Activated naive CD4-positive, alpha-beta T cell treated with anti-CD3 and anti-CD28 coated beads, Interleukin-2, amount 50 U/mL, for 16 hours (primary cell): ENCODE data around the gene PRRG3.

Source experiments
- DNase-seq: peaks from one replicate; pipeline ENCODE4 v3.0.0-alpha.2; 2020

The PRRG3 gene

DNA sequence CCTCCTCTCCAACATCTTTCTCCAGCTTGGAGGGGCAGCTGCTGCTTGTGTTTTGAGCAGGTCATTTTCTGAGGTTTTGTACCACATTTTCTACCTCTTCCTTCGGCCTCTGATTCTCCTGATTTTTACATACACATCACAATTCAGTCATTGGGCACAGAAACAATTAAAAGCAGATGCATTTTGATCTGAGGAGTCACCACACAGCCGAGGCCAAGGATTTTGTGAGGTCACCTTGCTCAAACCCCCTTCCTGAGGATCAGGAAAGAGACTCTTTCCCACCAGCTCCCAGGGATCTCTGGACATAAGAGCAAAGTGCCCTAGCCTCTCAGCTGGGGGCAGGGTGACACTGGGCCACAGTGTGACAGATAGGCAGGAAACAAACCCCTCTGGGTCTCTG is 15.2 kb downstream of the PRRG3 start:
- DNase-seq = no peak

DNA sequence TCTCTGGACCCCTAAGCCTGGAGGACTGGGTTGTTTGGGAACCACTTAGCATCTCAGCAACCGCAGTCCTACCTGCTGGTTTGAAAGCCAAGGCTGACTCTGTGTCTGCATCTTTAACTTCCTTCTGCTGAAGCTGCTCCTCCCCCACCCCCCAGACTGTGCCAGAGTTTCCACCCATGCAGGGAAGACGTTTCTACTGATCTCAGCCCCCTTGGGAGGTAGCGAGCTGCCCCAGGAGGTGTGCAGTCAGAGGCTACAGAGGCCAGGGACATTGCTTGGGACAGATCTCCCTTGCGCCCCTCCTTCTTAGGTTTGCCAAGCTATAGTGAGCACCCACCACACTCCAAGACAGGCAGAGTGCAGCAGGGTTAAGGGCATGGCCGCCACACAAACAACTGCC is 15.9 kb downstream of the PRRG3 start:
- no peak for DNase-seq

DNA sequence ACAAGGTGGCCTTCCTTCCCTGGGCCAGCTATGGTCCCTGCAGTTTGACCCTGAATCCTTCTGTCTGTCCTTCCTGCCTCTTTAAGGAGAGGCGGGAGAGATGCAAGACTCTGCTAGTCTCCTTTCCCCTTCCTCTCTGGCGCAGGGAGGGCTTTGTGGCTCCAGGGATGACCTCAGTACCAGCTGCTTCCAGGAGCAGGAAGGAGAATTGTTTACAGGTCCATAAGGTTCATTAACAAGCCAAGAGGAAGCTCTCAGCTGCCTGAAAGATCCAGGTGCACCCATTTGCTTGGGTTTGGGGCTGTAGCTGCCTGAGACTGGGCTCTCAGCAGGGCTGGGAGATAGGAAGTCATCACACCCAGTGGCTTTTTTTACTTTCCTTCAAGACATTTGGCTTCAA is 16.5 kb downstream of the PRRG3 start:
- no peak for DNase-seq

DNA sequence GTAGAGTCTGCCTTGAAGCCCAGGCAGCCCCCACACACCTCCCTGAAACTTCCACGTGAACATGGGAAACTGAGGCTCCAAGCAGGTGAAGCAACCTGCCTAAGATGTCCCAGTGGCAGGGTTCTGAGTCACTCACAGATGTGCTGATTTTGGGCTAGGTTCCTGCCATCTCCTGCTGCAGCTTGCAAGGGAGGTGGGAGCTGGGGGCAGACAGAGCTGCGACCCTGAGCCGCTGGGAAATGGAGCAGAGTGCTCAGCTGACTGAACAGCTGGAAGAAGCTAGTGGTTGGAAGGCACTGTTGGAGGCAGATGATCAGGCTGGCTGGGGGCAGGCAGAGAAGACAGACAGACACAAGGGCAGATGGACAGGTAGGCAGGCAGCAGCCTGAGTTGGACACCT is 17.0 kb downstream of the PRRG3 start:
- DNase-seq = no peak

DNA sequence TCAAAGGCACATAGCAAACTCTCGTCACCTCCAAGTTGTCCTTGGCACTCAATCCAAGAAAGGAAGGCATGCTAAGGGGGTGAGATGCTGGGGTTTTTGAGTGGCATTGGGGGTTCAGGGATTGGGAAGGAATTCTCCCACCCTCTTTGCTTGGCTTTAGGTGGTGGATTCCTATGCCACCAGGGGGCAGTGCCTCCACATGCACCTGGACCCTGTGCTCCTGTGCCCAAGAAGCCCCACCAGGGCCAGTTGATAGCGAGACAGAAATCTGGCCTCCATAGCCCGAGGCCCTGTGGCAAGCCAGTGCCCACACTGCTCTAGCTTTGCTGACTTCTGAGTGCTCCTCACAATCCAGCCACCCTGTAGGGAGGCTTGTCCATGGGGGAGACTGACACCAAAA is 18.6 kb downstream of the PRRG3 start:
- no peak for DNase-seq

DNA sequence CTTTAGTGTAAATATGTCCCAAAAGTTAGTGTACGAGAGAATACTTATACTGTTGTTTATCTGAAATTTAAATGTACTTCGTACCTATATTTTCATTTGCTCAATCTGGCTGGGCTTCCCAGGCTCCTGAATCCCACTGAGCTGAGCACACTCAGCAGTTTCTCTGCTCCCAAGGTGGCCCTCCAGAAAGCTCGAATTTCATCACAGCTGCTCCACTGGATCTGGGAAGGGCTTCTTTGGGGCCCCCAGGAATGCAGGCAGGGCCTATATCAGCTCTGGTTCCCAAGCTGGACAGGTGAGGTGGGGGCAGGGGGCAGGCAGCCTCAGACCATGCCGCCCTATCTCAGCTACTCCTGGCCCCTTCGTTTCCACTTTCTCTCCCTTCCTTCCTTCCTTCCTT is 19.1 kb downstream of the PRRG3 start:
- DNase-seq = no peak

DNA sequence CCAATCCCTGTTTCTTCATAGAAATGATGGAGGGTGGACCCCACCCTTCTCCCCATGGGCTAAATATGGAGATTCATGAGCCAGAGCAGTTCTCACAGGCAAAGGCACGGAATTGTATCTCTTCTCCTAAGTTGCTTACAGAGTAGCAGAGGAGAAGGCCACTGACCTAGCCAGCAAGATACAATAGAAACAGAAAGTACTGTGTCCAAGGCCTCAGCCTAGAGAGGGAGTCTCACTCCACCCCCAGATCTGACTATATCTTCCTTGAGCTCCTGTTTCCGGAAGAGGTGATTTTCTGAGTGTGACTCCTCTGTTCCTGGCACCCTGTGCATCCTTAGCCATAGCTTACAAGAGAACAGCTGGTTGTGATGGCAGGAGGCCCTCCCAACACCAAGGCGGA is 20.5 kb downstream of the PRRG3 start, which contains the start of gene FATE1:
TSS of gene FATE1 (plus strand) at position 284 of the 400 bp plus-strand sequence. CDS start at position 369, 85 bp downstream.
- no peak for DNase-seq

DNA sequence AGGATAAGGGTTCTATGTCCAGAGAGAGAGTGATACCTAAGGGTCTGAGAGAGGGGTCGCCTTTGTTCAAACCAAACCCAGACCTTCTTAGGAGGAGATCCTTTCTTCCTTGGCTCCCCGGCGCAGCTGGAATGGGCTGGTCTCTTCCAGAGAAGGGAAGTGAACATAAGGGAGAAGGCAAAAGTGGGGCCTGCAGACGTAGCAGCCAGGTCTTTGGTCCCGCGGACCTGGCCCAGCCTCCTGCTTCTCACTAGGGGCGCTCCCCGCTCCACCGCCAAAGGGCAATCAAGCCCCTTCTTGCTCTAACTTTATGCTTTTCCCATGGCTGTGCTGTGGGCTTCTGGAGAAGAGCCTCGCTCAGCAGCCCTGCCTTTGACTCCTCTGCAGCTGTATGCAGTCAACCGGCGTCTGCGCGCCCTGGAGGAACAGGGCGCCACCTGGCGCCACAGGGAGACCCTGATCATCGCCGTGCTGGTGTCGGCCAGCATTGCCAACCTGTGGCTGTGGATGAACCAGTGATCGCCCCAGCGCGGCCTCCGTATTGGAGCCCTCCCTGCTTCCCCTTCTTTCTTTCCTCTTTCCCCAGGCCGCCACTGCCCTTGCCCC is 27.1 kb downstream of the PRRG3 start:
- no peak for DNase-seq

DNA sequence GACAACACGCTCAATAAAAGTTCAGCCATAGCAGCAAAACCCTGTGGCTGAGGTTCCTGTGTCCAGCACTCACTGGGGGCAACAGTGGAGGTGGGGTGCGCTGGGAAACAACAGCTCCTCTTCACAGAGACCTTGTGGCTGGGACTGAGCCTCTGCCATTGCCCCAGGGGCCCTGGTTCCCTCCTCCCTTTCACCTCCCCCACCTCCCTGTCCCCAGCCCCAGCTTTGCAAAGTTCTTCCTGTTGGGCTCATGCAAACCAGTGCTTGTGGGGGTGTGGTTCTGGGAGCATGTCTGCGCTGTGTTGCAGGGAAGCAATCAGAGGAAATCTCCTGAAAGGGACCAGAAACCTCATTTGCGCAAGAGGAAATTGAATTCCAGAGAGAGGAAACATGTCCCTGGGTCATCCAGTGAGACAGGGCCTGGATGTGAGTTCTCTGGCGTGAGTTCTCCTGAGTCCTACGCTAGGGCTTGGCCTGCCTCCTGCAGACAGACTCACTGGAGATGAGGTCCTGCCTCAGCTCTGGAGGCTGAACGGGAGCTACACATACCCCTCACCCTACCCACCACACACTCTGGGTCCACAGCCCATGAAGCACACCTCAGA is 28.0 kb downstream of the PRRG3 start:
- DNase-seq = no peak

DNA sequence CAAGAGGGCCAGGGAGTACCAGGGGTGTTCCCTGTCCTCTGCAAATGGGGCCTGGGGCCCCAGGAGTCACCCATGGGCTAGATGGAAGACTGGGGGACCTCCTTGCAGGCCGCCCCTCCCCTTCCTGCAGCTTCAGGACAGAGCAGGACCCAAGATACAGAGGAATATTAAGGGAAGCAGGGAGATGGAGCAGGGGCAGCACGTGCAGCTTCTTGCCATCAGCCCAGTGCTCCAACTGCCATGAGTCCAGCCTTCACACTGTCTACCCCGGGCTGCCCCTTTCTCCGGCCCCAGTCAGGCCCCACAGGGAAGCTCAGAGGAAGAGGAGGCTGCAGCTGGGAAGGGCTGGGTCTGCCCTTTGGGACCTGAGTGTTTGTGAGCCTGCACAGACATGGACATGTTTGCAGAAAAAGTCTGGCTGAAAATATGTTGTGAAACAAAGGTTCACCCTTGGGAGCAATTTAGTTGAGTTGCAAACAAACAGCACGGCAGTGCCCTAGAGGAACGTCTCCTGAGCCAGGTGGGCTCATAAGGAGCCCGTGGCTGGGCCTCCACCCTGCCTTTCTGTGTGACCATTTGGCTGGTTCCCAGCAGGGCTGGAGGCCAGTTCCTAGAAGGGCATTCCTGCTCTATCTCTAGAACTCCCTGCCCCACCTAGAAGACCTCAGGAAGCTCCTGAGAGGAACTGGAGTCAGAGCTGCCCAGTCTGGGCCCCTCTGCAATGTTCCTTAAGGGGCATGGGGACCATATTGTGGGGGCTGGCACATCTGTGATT is 29.5 kb downstream of the PRRG3 start:
- no peak for DNase-seq

DNA sequence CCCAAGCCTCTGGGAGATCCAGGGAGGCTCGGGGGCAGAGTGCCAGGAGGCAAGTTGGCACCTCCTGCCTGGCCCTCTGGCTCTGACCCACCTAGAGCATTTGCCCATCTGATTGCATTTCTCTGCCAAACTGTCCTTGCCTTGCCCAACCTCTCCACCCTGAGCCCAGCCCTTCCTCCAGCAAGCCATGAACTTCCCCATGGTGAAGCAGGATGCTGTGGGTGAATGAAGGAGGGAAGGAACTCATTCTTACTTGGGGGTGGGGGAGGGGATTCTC is 30.0 kb downstream of the PRRG3 start:
- no peak for DNase-seq

DNA sequence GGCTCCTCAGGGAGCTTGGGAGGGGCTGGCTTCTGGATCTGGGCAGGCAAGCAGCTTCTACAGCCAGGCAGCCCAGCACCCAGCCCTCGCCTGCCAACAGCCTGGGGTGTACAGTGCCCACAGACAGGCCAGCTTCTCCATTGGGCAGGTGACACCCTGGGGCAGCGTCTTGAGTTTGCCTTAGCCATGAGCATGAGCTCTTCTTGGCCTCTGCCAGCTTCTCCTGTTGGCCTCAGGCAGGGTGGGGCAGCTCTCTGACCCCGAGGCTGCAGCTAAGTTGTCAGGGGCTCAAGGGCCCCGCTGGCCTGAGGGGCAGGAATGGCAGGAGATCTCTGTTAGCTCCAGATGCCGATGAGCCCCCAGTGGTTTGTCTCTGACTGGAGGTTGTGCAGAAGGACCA is 31.5 kb downstream of the PRRG3 start:
- DNase-seq = no peak

DNA sequence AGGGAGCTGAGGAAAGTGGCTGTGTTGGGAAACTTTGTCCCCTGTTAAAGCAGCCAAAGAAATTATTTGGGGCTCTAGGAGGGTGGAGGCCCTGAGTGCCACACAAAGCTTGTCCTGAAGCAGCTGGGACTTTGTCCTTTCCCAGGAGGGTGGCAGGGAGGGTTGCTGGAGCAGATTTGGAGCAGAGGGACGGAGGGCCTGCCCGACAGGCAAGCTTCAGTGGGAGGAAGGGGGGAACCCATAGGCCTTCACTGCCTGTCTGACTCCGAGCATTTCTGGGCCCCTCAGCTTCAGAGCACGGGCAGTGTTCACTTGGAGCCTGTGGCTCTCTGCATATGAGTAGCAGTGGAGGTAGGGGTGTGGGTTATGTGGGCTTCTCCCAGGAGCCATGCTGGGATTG is 32.1 kb downstream of the PRRG3 start:
- DNase-seq = no peak

DNA sequence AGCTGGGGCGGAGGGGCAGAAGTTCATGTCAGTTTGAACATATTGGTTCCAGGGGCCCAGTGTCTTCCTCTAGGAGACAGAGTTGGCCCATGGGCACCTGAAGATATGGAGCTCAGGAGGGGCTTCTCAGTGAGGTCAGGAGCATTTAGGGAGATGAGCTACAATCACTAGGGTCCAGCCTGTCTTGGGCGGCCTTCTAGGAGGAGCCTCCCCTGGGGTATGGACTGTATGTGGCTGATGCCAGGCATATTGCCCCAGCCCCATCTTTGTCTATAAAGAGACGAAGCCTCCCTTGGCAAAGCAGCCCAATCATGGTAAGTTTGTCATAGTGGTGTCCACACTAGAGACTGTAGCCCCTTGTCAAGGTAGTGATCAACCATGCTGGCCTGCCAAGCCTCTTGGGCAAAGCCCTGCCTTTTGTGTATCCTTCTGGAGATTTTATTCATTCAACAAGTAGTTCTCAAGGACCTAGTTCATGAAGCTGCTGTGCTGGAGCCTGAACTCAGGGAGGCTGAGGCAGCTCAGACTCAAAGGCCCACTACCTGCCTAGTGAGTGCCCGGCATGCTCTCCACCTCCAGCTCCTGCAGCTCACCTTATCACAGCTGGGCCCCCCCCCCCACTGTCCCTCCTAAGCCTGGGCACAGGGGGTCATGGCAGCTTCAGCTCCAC is 33.9 kb downstream of the PRRG3 start:
- no peak for DNase-seq

DNA sequence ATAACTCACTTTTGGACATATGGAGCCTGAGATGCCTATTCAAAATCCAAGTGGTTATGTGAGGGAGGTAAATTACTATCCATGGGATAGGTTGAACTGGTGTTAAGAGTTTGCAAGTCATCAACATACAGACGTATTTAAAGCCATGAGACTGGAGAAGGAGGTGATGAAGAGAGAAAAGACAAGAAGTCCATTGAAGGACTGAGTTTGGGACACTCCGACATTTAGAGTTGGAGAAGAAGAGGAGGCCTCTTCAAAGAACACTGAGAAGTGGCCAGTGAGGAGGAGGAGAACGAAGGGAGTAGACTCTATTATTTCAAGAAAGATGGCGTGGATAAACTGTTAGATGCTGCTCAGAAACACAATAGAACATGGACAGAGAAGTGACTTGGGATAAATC is 39.2 kb downstream of the PRRG3 start, which contains the start of gene CNGA2:
TSS of gene CNGA2 (plus strand) at position 301 of the 400 bp plus-strand sequence. CDS start 3,738 bp downstream, outside the sequence.
- no peak for DNase-seq

DNA sequence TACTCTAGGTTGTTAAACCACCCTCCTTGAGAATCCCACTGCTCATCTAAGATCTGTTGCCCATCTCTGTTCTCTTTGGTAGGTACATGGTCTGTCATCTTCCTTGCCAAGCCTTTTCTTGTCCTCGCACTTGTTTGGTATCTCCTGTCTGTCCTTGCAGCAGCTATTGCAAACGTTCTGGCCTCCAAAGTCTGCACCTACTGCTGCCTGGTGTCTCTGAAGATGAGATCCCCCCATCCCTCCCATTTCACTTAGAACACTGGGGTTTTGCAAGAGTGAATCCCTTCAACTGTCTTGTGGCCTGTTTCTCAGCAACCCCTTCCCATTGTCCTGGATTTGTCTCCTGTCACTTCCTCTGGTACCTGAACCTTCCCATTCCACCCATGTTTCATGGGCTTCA is 40.0 kb downstream of the PRRG3 start:
- no peak for DNase-seq

DNA sequence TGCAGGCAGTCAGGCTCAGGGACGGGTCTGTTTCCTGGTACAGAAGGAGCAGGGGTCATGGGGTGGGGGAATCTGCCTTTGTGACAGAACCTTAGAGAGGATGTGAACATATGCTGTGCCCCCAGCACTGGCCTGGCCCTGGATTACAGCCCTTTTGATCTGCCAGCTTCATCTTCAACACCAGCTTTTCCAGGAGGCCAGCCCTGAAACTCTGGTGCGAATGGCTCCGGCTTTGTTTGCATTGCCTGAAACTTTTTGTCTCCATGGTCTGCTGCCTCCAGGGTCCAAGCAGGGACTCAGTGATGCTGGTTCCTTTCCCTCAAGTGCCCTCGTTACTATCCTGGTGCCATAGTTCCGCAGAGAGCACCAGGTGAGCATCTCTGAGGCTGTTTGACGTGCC is 41.4 kb downstream of the PRRG3 start:
- no peak for DNase-seq

DNA sequence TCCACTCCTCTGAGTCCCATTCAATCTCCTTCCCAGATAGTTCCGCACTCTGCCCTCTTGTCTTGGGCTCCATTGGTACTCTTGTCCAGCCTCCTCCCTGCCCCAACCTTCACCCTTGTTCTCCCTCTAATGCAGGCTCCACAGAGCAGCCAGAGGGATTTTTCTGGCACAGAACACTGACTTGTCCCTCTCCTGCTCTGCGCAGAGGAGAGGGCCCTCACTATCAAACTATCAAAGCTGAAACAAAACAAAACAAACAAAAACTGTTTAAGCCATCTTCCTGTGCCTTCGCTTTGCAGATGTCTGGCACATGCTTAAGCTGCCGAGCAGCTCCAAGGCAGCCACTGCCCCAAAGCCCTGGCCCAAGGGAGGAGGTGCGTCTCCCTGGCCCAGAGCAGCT is 42.2 kb downstream of the PRRG3 start:
- DNase-seq = no peak

DNA sequence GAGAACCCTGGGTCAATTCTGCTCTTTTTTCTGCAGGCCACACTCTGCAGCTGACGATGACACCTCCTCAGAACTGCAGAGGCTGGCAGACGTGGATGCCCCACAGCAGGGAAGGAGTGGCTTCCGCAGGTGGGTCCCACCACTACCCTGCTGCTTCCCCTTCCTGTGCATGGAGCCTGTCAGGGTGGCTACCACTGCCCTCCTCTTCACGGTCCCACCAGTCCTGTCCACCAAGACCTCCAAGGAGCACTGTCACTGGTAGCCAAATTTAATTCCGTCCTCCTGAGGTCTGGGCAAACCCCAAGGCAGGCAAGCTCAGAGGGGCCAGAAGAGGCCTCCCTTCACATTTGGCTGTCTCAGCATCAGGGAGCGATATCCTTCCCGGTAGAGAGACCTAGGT is 43.5 kb downstream of the PRRG3 start:
- DNase-seq = no peak

DNA sequence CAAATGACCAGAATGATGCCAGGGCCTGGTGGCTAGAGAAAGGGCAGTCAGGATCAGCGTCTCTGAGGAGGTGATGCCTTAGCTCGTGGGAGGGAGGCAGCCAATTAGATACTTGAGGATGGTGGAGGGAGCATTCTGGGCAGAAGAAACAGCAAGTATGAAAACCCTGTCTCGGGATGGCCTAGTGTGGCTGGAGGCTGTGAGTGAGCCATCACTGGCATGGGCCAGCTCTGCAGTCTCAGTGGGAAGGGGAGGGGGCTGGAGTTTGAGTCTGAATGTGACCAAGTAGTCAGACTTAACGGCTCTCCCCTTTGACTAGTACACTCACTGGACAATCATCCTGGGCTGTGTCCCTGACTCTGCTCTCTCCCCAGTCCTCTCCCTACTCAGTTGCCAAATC is 46.3 kb downstream of the PRRG3 start:
- DNase-seq = no peak

DNA sequence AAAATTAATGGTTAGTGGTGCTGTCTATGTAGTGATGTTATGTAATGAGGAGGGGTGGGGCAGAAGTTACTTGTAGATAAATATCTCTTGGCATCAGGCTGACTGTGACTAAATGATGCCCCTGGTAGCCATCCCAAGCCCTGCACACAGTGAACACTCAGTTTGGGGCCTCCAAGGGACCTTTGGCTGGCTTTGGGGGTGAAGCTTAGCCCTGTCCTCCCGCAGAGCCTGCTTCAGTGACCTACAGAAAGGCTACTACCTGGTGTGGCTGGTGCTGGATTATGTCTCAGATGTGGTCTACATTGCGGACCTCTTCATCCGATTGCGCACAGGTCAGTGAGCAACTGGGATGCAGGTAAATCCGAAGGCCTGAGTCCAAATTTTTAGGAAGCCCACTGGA is 47.1 kb downstream of the PRRG3 start:
- no peak for DNase-seq

DNA sequence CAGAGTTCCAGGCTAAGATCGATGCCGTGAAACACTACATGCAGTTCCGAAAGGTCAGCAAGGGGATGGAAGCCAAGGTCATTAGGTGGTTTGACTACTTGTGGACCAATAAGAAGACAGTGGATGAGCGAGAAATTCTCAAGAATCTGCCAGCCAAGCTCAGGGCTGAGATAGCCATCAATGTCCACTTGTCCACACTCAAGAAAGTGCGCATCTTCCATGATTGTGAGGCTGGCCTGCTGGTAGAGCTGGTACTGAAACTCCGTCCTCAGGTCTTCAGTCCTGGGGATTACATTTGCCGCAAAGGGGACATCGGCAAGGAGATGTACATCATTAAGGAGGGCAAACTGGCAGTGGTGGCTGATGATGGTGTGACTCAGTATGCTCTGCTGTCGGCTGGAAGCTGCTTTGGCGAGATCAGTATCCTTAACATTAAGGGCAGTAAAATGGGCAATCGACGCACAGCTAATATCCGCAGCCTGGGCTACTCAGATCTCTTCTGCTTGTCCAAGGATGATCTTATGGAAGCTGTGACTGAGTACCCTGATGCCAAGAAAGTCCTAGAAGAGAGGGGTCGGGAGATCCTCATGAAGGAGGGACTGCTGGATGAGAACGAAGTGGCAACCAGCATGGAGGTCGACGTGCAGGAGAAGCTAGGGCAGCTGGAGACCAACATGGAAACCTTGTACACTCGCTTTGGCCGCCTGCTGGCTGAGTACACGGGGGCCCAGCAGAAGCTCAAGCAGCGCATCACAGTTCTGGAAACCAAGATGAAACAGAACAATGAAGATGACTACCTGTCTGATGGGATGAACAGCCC is 48.6 kb downstream of the PRRG3 start:
- no peak for DNase-seq

DNA sequence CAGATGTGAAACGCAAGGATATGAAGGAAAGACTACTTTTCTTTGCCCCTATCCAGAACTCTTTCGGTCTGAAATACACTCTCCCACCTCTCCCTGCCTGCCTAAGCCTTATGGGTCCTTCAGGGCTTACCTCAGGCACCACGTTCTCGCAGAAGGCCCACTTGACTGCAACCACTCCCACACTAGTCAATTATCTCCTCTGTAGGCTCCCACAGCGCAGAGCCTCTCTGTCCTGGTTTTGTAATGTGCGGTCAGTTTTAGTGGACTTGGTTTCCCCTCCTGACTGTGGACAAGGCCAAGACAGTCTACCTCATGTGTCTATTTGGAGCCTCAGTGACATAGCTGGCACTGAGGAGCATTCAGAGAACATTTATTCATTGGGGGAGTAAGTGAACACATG is 50.4 kb downstream of the PRRG3 start:
- DNase-seq = no peak
